HG02610 (cell line): ENCODE data around the gene CREB3L1.

ENCODE experiments used
- ATAC-seq: cut with Tn5 transposase; IDR thresholded peaks from one replicate; pipeline ENCODE4 v1.9.1; 2021; ENCODE audit warnings: mild to moderate bottlenecking, moderate library complexity; ENCODE audit not compliant: unreplicated experiment

Gene CREB3L1, protein sequence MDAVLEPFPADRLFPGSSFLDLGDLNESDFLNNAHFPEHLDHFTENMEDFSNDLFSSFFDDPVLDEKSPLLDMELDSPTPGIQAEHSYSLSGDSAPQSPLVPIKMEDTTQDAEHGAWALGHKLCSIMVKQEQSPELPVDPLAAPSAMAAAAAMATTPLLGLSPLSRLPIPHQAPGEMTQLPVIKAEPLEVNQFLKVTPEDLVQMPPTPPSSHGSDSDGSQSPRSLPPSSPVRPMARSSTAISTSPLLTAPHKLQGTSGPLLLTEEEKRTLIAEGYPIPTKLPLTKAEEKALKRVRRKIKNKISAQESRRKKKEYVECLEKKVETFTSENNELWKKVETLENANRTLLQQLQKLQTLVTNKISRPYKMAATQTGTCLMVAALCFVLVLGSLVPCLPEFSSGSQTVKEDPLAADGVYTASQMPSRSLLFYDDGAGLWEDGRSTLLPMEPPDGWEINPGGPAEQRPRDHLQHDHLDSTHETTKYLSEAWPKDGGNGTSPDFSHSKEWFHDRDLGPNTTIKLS

DNA sequence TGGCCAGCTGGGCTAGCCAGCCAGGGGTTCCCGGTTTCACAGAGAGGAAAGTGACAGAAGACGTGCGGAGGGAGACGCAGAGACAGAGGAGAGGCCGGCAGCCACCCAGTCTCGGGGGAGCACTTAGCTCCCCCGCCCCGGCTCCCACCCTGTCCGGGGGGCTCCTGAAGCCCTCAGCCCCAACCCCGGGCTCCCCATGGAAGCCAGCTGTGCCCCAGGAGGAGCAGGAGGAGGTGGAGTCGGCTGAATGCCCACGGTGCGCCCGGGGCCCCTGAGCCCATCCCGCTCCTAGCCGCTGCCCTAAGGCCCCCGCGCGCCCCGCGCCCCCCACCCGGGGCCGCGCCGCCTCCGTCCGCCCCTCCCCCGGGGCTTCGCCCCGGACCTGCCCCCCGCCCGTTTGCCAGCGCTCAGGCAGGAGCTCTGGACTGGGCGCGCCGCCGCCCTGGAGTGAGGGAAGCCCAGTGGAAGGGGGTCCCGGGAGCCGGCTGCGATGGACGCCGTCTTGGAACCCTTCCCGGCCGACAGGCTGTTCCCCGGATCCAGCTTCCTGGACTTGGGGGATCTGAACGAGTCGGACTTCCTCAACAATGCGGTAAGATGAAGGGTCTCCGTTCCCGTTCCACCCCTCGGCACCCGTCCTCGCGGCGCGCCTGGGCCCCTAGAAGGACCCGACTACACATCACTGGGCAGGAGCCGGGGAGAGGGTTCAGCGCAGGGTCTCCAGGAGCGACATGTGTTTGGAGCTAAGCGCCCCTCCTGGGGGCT, at the start of gene CREB3L1:
Gene CREB3L1, plus strand, starts transcription at position 41 of the 765 bp plus-strand sequence. Its CDS starts 450 bp downstream, at position 491.
- ATAC-seq, result peak; percentile 42

DNA sequence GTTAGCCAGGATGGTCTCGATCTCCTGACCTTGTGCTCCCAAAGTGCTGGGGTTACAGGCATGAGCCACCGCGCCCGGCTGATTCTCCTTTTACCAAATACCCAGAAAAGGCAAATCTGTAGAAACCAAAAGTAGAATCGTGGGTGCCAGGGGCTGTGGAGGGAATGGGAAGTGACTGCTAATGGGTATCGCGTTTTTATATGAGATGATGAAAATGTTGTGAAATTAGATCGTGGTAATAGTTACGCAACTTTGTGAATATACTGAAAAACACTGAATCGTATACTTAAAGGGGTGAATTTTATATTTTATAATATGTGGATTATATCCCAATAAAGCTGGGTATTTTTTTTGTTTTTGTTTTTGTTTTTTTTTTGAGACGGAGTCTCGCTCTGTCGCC, 48.2 kb upstream of the CREB3L1 start:
- ATAC-seq, result no peak

DNA sequence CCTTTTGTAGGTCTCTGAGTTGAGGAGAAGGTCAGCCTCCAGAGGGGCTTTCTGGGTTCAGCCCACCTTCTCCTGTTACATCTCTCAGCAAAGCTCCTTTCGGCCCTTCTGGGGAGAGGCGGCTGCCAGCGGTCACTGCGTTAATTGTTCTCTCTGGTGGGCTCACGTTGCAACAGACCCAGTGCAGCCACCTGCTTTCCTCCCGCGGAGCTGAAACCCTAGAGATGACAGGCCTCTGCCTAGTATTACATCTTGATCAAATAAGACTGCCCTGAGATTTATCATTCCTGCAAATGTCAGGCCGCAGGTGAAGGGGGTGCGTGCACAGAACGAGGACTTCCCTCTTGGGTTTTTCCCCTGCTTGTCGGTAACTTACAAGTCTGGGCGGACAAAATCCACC, 43.2 kb upstream of the CREB3L1 start:
- ATAC-seq, result no peak

DNA sequence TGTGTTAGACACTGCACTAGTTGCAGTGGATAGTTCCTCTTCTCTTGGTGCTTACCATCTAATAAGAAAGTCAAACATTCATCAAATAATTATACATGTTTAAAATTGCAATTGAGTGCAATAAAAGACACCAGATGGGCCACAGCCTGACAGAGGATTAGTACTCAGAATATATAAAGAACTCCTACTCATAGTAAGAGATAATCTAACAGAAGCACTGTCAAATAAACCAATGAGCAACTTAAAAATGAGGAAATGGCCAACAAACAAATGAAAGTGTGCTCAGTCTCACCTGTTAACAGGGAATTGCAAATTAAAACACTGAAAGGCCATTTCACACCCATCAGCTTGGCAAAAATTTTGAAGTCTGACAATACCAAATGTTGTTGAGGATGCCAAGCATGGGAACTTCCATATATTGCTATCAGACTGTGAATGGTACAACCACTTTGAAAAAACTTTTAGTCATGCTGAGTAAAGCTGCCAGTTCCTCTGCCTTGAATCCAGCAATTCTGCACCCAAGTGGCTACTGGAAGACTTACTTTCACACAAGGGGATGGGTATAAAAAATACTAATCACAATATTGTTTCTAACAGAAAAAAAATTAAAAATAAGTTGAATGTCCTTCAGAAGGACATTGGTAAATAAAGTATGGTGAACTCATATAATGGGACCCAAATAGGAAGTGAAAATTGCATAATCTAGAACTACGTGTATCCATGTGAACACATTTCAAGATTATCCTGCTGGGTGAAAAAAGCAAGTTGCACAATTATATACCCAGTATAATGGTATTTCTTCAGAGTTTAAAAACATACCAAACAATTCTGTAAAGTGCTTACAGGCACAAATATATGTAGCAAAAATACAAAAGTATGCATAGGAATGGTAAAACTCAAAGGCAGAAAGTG, 41.4 kb upstream of the CREB3L1 start:
- no peak for ATAC-seq

DNA sequence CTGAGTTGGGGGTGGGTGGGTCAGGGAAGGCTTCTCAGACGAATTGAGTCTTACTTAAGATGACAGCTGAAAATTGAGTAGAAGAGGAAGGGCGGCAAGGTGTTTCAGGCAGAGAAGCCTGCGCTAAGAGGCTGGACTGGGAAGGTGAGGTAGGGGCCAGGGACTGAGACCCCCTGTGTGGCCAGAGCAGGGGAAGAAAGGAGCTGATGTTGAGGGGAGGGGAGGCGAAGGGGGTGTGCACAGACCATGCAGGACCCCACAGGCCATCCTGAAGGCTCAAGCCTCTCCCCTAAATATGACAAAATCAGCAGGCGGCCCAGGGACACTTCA, 40.6 kb upstream of the CREB3L1 start:
- ATAC-seq, result no peak

DNA sequence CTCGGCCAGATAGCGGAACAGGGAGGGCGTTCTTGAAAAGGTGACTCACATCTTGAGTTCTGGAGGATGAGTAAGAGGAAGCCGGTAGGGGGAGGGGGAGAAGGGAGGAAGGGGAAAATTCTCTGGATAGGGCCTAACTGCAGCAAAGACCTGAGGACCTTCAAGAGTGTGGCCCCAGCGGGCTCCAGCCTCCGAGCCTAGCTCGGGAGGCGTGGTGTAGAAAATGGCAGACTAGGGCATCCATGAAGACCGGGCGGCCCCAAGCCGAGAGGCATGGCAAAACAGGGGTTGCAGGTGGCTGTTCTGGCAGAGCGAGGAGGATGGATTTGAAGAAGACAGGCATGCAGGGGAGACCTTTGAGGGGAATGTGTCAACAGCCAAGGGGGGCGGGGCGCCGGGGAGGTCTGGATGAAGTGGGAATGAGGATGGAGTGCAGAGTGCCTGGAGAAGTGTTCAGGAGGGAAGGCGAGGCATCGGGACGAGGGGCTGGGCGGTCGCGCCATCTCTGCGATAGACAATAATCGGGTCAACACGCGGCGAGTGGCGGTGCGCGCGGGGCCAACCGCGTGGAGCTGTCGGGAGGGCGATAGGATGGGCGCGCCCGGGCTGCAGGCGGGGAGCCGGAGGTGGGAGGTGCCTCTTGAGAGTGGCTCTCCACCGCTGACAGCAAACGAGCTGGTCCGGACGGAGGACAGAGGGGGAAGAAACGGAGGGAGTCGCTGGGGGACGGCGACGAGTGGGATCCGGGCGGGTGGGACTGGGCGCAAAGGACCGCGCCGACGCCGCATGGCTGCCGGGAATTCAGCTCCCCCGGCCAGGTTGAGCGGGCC, 40.0 kb upstream of the CREB3L1 start:
- ATAC-seq, result no peak

DNA sequence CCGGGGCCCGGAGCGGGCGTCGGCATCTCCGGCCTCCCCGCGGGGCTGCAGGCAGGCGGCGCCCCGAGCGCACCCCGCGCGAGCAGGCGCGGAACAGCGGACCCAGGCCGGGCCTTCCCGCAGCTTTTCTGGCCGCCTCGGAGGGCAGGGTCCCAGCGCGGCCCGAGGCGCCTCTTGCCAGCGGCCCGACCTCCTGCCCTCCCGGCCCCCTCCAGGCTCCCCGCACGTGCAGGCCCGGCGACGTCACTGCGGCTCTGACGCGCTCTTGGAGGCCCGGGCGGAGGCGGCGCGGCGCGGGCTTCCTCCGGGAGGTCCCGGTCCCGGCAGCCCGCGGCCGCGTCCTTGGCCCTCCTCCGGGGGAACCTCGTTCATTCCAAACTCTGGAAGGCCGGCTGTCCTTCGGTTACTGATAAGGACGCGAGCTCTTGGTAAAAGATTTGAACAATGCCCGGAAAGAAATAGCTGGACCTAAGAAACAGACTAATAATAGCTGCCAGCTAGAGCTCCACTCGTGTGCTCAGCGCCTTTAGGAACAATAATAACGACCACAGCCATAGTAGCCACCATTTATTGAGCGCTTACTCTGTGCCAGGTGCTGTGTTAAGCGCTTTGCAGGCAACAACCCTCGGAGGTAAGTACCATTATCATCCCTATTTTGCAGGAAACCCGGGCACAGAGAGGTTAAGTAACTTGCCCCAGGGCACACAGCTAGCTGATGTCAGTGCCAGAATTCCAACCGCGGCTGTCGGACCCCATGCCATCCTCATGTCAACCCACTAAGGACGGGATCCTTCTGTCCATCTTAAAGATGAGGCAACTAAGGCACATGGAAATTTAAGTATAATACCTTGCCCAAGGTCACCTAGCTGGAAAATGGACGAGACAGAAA, 39.1 kb upstream of the CREB3L1 start:
- no peak for ATAC-seq

DNA sequence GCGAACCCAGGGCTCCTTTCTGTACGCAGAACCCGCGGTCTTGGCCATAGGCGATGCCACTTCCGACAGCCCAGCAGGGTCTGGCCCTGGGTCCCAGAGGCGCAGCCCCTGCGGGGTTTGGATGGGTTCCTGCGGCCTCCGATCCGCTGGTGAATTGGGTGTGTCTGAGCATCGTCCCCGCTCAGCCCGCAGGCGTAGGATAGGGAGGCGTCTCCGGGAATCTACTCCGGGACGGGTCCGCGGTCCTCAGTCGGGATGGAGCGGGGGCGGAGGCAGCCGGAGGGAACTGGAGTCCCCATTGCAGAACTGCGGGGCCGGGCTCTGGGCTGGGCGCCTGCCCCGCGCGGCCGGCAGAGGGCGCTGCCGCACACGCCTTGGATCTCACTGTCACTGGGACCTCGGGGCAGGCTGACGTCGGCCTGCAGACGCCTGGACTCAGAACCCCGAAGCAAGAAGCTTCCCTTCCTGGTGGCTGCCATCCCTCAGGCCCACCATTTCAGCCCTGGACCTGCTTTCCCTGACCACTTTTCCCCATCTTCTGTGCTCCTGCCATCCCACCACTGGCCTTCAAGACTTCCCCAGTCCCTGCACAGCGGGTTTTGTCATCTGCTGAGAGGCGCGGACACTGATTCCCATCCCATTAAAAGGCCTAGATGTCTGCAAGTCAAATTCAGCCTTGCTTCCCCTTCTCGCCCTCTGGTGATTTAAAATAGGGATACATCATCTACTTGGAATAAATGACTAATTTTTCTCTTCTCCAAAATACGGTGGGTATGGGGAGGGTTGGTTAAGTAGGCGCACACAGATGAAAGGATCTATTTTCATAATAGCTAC, 38.3 kb upstream of the CREB3L1 start:
- ATAC-seq, result peak; percentile 74

DNA sequence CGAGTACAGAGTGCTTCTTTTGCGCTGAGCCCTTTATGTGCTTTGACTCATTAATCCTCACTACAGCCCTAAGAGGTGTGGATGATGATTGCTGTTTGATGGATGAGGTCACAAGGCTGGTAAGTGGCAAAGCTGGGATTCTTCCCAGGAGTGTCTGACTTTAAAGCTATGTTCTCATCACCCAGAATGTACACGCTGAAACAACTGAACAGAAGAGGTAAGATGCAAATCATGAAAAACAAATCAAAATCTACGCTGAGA, 37.7 kb upstream of the CREB3L1 start:
- ATAC-seq, result no peak

DNA sequence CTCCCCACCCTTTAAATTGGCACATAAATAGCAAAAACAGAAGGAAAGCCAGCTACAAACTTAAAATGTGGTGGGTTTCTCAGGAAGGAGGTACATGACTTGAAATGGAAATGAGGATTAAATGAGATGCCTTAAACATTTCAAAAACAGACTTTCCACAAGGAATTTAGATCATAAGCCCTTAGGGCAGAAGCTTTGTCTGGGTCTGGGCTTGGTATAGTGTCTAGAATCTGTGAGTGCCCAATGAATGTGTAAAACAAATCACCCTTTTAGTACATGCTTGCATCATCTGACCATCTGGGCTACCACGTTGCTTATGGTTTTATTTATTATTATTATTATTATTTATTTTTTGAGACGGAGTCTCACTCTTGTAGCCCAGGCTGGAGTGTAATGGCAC, 37.1 kb upstream of the CREB3L1 start:
- ATAC-seq, result no peak

DNA sequence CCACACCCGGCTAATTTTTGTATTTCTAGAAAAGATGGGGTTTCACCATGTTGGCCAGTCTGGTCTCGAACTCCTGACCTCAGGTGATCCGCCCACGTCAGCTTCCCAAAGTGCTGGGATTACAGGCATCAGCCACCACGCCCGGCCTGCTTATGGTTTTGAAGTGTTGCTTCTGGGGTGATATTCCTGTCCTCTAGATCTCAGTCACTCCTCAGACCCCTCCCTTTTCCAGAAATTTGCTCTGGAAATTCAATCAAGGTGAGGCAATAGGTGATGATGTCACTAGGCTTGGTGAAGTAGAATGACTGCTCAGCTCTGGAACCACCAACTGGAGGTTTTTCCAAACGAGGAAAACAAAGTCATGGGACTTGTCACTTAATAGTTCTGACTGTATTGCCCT, 36.6 kb upstream of the CREB3L1 start:
- no peak for ATAC-seq

DNA sequence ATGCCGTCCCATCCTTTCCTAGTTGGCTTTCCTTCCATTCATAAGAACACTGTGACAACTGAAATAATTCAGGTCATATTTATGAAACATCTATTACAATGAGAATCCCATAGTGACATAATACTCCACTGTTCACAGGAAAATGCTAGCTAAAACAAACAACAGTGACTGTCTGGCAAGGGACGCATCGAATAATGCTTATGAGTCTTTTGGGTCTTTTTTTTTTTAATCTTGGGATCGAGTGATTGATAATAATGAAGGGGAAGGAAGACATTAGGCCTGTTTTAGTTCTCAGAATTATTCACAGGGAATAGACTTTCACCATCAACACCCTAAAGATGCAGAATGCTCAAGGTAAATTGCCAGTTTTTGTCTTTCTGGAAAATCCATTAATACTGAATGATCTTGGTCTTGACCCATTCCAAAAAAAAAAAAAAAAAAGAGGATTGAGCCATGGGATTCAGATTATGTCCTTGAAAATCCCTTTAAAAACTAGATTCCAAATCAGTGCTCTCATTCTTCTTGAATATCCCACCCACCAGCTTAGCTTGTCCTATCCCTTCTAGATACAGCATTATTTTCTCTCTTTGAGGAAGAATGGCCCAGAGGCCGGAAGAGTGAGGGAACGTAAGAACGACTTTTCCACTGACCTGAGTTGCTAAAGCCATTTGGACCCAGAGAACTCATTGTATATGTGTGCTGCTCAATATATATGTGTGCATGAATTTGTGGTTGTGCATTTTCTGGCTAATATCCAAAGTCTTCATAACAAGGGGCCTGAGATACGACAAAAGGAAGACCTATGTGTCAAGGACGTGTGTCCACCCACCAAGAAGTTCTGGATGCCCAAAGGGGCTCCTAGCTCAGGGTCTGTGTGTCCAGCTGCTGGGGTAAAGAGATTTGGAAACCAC, 35.2 kb upstream of the CREB3L1 start:
- ATAC-seq, result no peak

DNA sequence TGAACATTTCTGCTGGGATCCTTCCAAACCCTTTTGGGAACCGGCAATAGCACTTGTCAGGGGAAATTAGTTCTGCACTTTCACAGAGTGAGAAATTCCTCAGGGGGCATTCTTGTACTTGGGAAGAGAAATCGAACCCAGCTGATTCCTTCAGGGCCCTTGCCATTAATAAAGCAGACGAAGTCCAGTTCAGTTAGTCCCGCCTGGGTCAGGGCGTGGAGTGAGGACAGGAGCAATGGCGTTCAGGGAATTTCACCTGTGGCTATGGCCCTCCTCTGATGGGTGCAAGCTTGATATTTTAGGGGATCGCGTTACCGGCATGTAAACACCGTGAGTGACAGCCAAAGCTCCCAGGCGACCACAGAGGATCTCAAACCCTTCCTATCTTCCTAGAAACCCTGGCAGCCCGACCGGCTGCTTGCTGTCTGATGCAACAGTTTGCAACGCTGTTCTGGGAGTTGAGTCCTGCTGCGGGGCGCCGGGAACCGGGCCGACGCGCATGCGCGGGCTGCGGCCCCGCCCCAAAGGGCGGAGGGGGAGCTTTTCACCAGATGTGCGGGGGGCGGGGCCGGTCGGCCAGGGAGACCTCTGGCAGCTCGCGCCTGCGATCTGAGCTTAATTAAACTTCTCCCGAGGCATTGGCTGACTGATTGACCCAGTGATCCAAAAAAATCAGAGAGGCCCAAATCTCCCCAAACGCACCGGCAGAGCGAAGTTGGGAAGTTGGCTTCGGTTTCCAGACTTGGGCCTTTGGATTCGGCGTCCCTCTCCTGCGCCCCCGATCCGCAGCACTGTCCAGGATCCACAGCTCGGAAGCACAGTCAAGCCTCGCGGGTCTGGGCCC, 34.3 kb upstream of the CREB3L1 start:
- ATAC-seq, result peak; percentile 75

DNA sequence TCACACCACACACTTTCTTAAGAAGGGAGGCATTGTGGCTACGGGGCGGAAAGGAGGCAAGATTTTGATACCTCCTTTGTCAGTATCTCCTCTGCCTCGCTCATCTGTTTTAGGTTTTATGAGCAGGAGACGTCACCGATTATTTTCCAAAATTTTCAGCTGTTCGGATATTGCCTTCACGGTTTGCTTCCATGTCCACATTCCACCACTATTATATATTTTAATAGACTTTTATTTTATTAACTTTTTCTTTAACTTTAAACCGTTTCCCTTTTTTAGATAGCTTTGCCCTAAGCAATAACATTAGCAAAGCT, 33.7 kb upstream of the CREB3L1 start:
- ATAC-seq, result no peak

DNA sequence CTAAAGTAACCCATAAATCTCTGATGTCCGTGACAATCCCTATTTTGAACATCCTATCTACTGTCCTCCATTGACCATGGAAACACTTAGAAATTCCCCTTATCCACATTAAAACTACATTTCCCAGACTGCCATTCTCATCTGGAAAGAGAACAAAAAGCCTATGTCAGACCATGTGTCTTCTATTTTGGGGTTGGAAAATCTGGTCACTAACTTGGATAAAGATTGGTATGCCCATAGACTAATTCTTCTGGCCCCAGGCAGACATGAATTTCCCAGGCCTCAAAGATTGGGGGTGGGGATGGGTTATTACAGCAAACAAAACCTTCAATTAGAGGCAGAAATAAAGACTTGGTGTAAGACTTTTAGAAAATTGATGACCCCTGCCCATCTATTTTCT, 30.9 kb upstream of the CREB3L1 start:
- ATAC-seq, result no peak

DNA sequence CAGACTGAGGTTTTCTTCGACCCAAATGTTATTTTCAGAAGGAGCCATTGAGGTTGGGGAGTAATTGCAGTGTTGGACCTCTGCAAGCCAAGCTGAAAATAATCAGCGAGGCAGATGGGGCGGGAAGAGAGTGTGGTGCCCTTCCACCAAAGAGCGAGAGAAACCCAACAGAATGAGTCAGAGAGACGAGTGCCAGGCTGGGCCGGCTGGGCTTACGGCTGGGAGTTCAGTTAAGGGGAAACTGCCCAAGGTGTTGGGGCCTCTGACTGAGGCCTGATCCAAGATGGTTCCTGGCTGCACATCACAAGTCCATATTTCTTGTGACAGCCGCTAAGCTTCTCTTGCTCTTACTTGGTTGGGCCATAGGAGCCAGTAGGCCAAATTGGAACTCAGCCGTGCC, 30.4 kb upstream of the CREB3L1 start:
- no peak for ATAC-seq

DNA sequence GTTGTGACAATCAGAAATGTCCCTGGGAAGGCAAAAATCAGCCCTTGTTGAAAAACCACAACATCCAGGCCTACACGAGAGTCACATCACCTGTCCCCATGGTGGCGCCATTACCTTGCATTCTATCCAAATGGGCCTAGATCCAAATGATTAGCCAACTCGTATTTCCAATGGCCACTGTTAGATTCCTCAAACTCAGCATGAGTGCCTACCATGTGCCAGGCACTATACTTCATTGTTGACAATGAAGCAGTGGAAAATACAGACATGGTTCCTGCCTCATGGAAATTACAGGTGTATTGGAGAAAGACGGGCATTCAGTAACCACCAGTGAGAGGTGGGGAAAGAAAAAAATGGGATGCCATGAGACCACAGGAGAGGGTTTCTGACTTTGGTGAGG, 29.8 kb upstream of the CREB3L1 start:
- ATAC-seq, result no peak
